Dermis lymphatic vessel endothelial cell (primary cell): ENCODE measurements around the gene DHX34. TPM values are rescaled to one million over a fixed set of nuclear protein-coding genes. Genes with fewer than 3 reads are reported as not detected.

Experiments used
- total RNA-seq: library from RNA; depleted of rRNA; stranded (reverse); fragments of >200 nt; gene quantifications from 2 replicates; pipeline ENCODE4 v1.2.1, GENCODE V29; 2014

DHX34 gene, protein sequence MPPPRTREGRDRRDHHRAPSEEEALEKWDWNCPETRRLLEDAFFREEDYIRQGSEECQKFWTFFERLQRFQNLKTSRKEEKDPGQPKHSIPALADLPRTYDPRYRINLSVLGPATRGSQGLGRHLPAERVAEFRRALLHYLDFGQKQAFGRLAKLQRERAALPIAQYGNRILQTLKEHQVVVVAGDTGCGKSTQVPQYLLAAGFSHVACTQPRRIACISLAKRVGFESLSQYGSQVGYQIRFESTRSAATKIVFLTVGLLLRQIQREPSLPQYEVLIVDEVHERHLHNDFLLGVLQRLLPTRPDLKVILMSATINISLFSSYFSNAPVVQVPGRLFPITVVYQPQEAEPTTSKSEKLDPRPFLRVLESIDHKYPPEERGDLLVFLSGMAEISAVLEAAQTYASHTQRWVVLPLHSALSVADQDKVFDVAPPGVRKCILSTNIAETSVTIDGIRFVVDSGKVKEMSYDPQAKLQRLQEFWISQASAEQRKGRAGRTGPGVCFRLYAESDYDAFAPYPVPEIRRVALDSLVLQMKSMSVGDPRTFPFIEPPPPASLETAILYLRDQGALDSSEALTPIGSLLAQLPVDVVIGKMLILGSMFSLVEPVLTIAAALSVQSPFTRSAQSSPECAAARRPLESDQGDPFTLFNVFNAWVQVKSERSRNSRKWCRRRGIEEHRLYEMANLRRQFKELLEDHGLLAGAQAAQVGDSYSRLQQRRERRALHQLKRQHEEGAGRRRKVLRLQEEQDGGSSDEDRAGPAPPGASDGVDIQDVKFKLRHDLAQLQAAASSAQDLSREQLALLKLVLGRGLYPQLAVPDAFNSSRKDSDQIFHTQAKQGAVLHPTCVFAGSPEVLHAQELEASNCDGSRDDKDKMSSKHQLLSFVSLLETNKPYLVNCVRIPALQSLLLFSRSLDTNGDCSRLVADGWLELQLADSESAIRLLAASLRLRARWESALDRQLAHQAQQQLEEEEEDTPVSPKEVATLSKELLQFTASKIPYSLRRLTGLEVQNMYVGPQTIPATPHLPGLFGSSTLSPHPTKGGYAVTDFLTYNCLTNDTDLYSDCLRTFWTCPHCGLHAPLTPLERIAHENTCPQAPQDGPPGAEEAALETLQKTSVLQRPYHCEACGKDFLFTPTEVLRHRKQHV
- total RNA-seq, result 3.0 and 6.2 TPM in 2 replicates

DNA sequence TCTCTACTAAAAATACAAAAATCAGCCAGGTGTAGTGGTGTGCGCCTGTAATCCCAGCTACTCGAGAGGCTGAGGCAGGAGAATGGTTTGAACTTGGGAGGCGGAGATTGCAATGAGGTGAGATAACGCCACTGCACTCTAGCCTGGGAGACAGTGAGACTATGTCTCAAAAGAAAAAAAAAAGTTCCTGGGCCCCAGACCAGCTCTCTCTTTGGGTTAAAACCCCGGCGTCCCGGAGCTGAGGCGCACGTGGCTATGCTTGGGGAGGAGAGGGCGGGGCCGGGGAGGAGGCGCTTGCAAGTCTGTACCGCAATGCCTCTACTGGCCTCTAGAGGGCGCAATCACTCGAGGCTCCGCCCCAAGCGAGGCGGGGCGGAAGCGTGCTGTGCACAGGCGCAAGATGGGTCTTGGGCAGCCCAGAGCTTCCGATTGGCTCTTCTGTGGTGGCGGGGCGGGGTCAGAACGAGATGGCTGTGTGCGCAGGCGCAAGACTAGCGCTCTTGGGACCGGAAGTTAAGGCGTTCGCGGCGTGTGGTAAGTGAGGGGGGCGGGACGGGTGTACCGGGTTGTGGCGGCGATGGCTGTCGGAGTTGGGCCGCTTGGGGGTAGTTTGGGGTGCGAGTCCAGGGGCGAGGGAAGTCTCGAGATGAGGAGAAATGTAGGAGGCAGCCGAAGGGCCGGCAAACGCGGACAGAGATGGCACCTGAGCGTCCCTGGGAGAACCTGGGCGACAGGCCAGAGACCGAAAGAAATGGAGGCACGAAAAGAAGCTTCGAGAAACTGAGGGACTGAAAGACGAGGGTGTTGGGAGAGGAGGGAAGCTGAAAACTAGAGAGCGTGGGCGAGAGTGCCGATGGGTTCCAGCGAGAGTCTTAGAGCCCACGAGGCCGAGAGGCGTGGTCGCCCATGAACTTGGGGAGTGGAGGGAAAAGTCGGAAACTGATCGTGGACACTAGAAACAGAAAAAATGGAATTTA lies at the start of gene DHX34:
TSS of gene DHX34 (plus strand) at position 497 of the 977 bp plus-strand sequence. CDS start 3,716 bp downstream, outside the sequence.

DNA sequence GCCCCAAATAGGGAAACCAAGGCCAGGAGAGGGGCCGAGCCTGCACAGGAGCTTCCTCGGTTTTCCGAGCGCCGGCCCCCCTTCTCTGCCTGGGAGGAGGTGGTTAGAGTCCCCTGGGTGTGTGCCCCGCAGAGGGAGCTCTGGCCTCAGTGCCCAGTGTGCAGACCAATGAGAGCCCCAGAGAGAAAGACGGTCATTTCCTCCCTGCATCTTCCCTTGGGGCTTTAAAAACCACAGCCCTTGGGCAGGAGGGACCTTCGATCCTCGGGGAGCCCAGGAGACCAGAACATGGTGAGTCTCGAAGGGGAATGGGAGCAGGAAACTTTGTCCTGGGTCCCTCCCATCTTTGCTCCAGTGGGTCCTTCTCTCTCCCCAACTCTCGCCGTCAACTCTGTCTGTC lies 39.5 kb upstream of the DHX34 start, which contains the start of gene C5AR1:
TSS of gene C5AR1 (plus strand) at position 254 of the 400 bp plus-strand sequence. CDS start at position 289, 35 bp downstream.

GRCh38 chr19:47331931-47332547 lies 17.1 kb upstream of the DHX34 start, which contains the start of gene C5AR2:
Gene C5AR2, plus strand, starts transcription at chr19:47332175. Its CDS starts 8,625 bp downstream, at chr19:47340800.

GRCh38 chr19:47419030-47419783 lies 70.1 kb downstream of the DHX34 start, which contains the start of gene MEIS3:
Gene MEIS3, minus strand, starts transcription at chr19:47419527. Its CDS starts 446 bp downstream, at chr19:47419081.

Other genes with a start within 250 kb of the DHX34 start
- 7.7 and 9.1 TPM in 2 replicates for gene ZC3H4, start 235.5 kb upstream of the DHX34 start, total RNA-seq
- 118 and 142 TPM in 2 replicates for gene SAE1, start 218.5 kb upstream of the DHX34 start, total RNA-seq
- 12.2 and 17.0 TPM in 2 replicates for gene BBC3, start 118.1 kb upstream of the DHX34 start, total RNA-seq
- gene CCDC9, start 92.8 kb upstream of the DHX34 start, total RNA-seq, result 3.7 and 3.8 TPM in 2 replicates
- 0.69 and 1.1 TPM in 2 replicates for gene INAFM1, start 74.4 kb upstream of the DHX34 start, total RNA-seq
- not detected in 2 replicates for gene C5AR1, start 39.5 kb upstream of the DHX34 start, total RNA-seq
- gene C5AR2, start 17.1 kb upstream of the DHX34 start, total RNA-seq, result under 0.01 and 0.11 TPM in 2 replicates
- 0.09 and 0.33 TPM in 2 replicates for gene MEIS3, start 70.2 kb downstream of the DHX34 start, total RNA-seq
- not detected in 2 replicates for gene SLC8A2, start 122.6 kb downstream of the DHX34 start, total RNA-seq
- 2.7 and 3.4 TPM in 2 replicates for gene KPTN, start 134.9 kb downstream of the DHX34 start, total RNA-seq
- gene NAPA, start 165.7 kb downstream of the DHX34 start, total RNA-seq, result 59.6 and 70.2 TPM in 2 replicates
- gene ZNF541, start 223.8 kb downstream of the DHX34 start, total RNA-seq, result 0.22 and 0.77 TPM in 2 replicates